K562 (cell line): Measurements from ENCODE around the gene RAB7A. TPM values are rescaled to one million over a fixed set of nuclear protein-coding genes. Genes with fewer than 3 reads are reported as not detected.
A peak's percentile ranks its signal among the peaks of the same experiment; 100 is the strongest.

Experiments
- ATAC-seq: fragments of 200-7000 bp; cut with Tn5 transposase; 3 replicates; pipeline ENCODE4 v1.9.1; 2020; ENCODE audit warnings: moderate library complexity
- BruUV-seq: library from RNA; stranded (reverse); fragments of 400-500 nt; replicated peaks from 2 replicates; lab custom pipeline; 2021; lab: Mats Ljungman, UMichigan
- CTCF ChIA-PET: fragments of 300-600 bp; formaldehyde crosslinking; extraction: SDS; loops from one replicate; lab custom pipeline; 2021; ENCODE audit warnings: low intra/inter-chr PET ratio; lab: Yijun Ruan, JAX
- POLR2A ChIA-PET: fragments of 300-600, 350-650 bp; sonication (Branson Sonifier 250); formaldehyde crosslinking; extraction: SDS; loops from one replicate; lab custom pipeline; 2021; ENCODE audit warnings: antibody characterized with exemption, inconsistent platforms; lab: Yijun Ruan, JAX
- DNase-seq, 4 experiments: peaks; one replicate each; pipeline versions ENCODE4 v3.0.0 to v3.0.0-alpha.2; 2011 to 2018; ENCODE audit warnings: low spot score in 3 of 4, mixed read lengths in 3 of 4; ENCODE audit errors: extremely low read depth in 1 of 4
- FAIRE-seq: peaks from 2 replicates; lab custom pipeline; 2011; peaks lifted over from hg19 to GRCh38; lab: Jason Lieb, UNC
- H2AFZ ChIP-seq: 2 replicates; pipeline ENCODE4 v1.6.0; 2011; ENCODE audit warnings: low read depth, low read length, control low read depth, inconsistent platforms
- H3K27ac ChIP-seq: fragments of 200-600 bp; 3 replicates; pipeline ENCODE4 v1.8.0; 2011; ENCODE audit warnings: low read depth, mild to moderate bottlenecking, control low read depth, inconsistent platforms, low read length, moderate library complexity, mixed read lengths; ENCODE audit errors: extremely low read depth
- H3K27me3 ChIP-seq, 2 experiments: fragments of 300-600 bp in 1 of 2; 2 replicates in 1 of 2; 3 replicates in 1 of 2; pipeline versions ENCODE4 v1.6.0 to v1.8.0; 2011; ENCODE audit warnings: inconsistent platforms in 2 of 2, low read length in 2 of 2, mild to moderate bottlenecking in 1 of 2, mixed read lengths in 1 of 2, moderate library complexity in 1 of 2; ENCODE audit not compliant: control insufficient read depth in 2 of 2, insufficient read depth in 2 of 2
- H3K36me3 ChIP-seq: fragments of 300-600 bp; 3 replicates; pipeline ENCODE4 v1.8.0; 2011; ENCODE audit warnings: mild to moderate bottlenecking, low read length, inconsistent platforms; ENCODE audit not compliant: control insufficient read depth, insufficient read depth
- H3K4me1 ChIP-seq, 2 experiments: fragments of 200-600 bp in 1 of 2; replicated peaks in 1 of 2; 2 replicates in 1 of 2; 3 replicates in 1 of 2; pipeline versions ENCODE4 v1.5.1 to v1.8.0; 2011; ENCODE audit warnings: inconsistent platforms in 2 of 2, low read length in 2 of 2, mild to moderate bottlenecking in 1 of 2, mixed read lengths in 1 of 2, moderate library complexity in 1 of 2; ENCODE audit not compliant: control insufficient read depth in 2 of 2, insufficient read depth in 2 of 2
- H3K4me2 ChIP-seq: 2 replicates; pipeline ENCODE4 v1.6.1; 2011; ENCODE audit warnings: low read length, control low read depth, inconsistent platforms, mixed read lengths; ENCODE audit not compliant: insufficient read depth
- H3K4me3 ChIP-seq: fragments of 200-600 bp; sonication (generic), shearing (Covaris generic); 2 replicates; pipeline ENCODE4 v1.5.1; 2016; ENCODE audit warnings: control low read depth, inconsistent platforms
- H3K79me2 ChIP-seq: fragments of 200-600 bp; 3 replicates; pipeline ENCODE4 v1.8.0; 2011; ENCODE audit warnings: low read length, inconsistent platforms; ENCODE audit not compliant: control insufficient read depth, insufficient read depth
- H3K9ac ChIP-seq, 2 experiments: 2 replicates each; pipeline versions ENCODE4 v1.6.0 to v1.6.1; 2011; ENCODE audit warnings: low read depth in 2 of 2, low read length in 2 of 2, control low read depth in 1 of 2, inconsistent platforms in 1 of 2, mild to moderate bottlenecking in 1 of 2, mixed read lengths in 1 of 2; ENCODE audit not compliant: insufficient read depth in 1 of 2
- H3K9me1 ChIP-seq: one replicate; pipeline ENCODE4 v1.6.0; 2011; ENCODE audit warnings: inconsistent platforms, mild to moderate bottlenecking, low read length, moderate library complexity; ENCODE audit not compliant: control insufficient read depth, insufficient read depth
- H3K9me3 ChIP-seq: replicated peaks from 2 replicates; pipeline ENCODE4 v1.5.1; 2011; ENCODE audit warnings: low read depth, low read length, inconsistent platforms; ENCODE audit not compliant: control insufficient read depth, insufficient read depth
- H4K20me1 ChIP-seq: replicated peaks from 2 replicates; pipeline ENCODE4 v1.6.1; 2011; ENCODE audit warnings: low read length, inconsistent platforms, mixed read lengths; ENCODE audit not compliant: control insufficient read depth, insufficient read depth
- ATF2 ChIP-seq: sonication (generic); formaldehyde crosslinking; IDR thresholded peaks from 2 replicates; pipeline ENCODE4 v1.8.1; 2022; ENCODE audit warnings: missing genetic modification reagents
- ATF3 ChIP-seq, 2 experiments: fragments of 450-650 bp in 1 of 2; sonication (generic) in 1 of 2; formaldehyde crosslinking in 1 of 2; IDR thresholded peaks in 1 of 2; conservative IDR thresholded peaks in 1 of 2; 2 replicates each; pipeline versions ENCODE4 v1.6.1 to v1.8.1; 2016 to 2023; ENCODE audit warnings: mild to moderate bottlenecking in 2 of 2, moderate library complexity in 2 of 2, inconsistent platforms in 1 of 2, missing genetic modification reagents in 1 of 2
- MECOM ChIP-seq: fragments of 250-450 bp; sonication (Bioruptor Pico); IDR thresholded peaks from 2 replicates; pipeline ENCODE4 v1.8.0; 2022; ENCODE audit warnings: inconsistent platforms
- WGBS: fragments of 100-300 bp; shearing (Covaris generic); methylation state at CpG from one replicate; pipeline ENCODE4 v1.1.6; 2016; ENCODE audit warnings: low coverage, mixed read lengths; ENCODE audit not compliant: insufficient coverage; ENCODE audit errors: missing lambda C conversion rate; 5-methylcytosine and 5-hydroxymethylcytosine counted together
- in situ Hi-C: fragments of 300-500 bp; cut with MboI; formaldehyde crosslinking; loops from 4 replicates; pipeline ENCODE4 v1.15.0; 2018; ENCODE audit warnings: inconsistent platforms, mixed read lengths
- intact Hi-C: fragments of 100-400 bp; cut with micrococcal nuclease; formaldehyde crosslinking; loops from 2 replicates; pipeline ENCODE4 v1.14.2; 2022
- polyA plus RNA-seq, 8 experiments: library from polyadenylated mRNA; depleted of rRNA in 4 of 8; stranded (reverse) in 5 of 8; unstranded in 3 of 8; fragments of >200 nt; fragmentation: Nextera tagmentation in 2 of 8; fragmentation: Illumina TruSeq in 1 of 8; extraction: Ambion mirVana in 2 of 8; extraction: Trizol in 1 of 8; gene quantifications; 2 replicates each; pipeline versions ENCODE4 v1.2.1 to v1.2.3, GENCODE V29; 2011 to 2014; ENCODE audit warnings: inconsistent platforms in 1 of 8, missing spikeins in 1 of 8
- total RNA-seq, 7 experiments: library from RNA; depleted of rRNA in 6 of 7; stranded (reverse); fragments of >200 nt in 6 of 7; fragmentation: Illumina TruSeq in 2 of 7; extraction: Trizol in 2 of 7; gene quantifications; 2 replicates each; pipeline versions ENCODE4 v1.2.1 to v1.2.3, GENCODE V29; 2011 to 2021; ENCODE audit warnings: low replicate concordance in 1 of 7

Gene RAB7A
- total and polyA plus RNA-seq, 9 of the 15 experiments (the other 6 are each of a cell fraction or from before 2014, with no cell fraction given): 30.9 to 204 (median 72.8) TPM

GRCh38 chr3:128686465-128686864 is 39.5 kb upstream of the RAB7A start:
- Histone ChIP-seq H3K27me3 (no peaks in the 10 kb centered on the region), H3K4me1 (peaks cover 0 to 3% of the 10 kb centered on the region in 2 experiments; a peak in 3 of 5 replicates), H3K4me2 (no peak overlapping the region), H3K36me3 (no peaks in the 10 kb centered on the region), H3K79me2 (peaks cover 4% of the 10 kb centered on the region; the same call in 1 of the 3 replicates), H3K9me3 (no peaks in the 10 kb centered on the region), H3K9ac (no peak overlapping the region), H3K9me1 (no peaks in the 10 kb centered on the region), H3K4me3 (no peak overlapping the region), H3K27ac (no peak overlapping the region), H2AFZ (no peak overlapping the region), H4K20me1 (no peaks in the 10 kb centered on the region)
- ChIA-PET POLR2A (interaction anchor here (0.7 kb wide), 1 partner anchor 18 kb away, joined by 3 read pairs; no protein-coding TSS in a partner anchor), CTCF (no interaction called here)
- in situ Hi-C loops: no loop called here
- no peak for DNase-seq
- whole genome bisulfite sequencing: 56% methylated on average over 8 of the region's 8 CpGs
- no peak for FAIRE-seq
- intact Hi-C loops: no loop called here
- no TSS peak for BruUV-seq
- TF ChIP-seq ATF3 (IDR thresholded peaks at IDR 0.05): peak; percentile 40
- no peak for TF ChIP-seq ATF3 (CRISPR knock-in tag; conservative IDR thresholded peaks at IDR 0.05)
- TF ChIP-seq MECOM (CRISPR knock-in tag): no peak
- no peak for ATAC-seq

GRCh38 chr3:128689060-128689459 is 36.9 kb upstream of the RAB7A start:
- FAIRE-seq: no peak
- H3K27me3 ChIP-seq: no peaks in the 10 kb centered on the region
- in situ Hi-C loops: no loop called here
- H4K20me1 ChIP-seq: no peaks in the 10 kb centered on the region
- H3K27ac ChIP-seq: no peak overlapping the region
- no peak overlapping the region for H3K4me3 ChIP-seq
- 64% methylated on average over 5 of the region's 5 CpGs for WGBS
- CTCF ChIA-PET: no interaction called here
- no peaks in the 10 kb centered on the region for H3K79me2 ChIP-seq
- no peak for TF ChIP-seq ATF2
- TF ChIP-seq, all 486 proteins: peak for 0
- Histone ChIP-seq H3K9me1 (no peaks in the 10 kb centered on the region), H2AFZ (no peak overlapping the region), H3K9ac (no peak overlapping the region), H3K4me1 (no peaks in the 10 kb centered on the region; a peak in 1 of 5 replicates), H3K4me2 (no peak overlapping the region), H3K9me3 (no peaks in the 10 kb centered on the region), H3K36me3 (no peaks in the 10 kb centered on the region)
- BruUV-seq: no TSS peak
- no peak for ATAC-seq
- no peak for DNase-seq
- POLR2A ChIA-PET: interaction anchor here (1.0 to 2.0 kb wide), 2 partner anchors 9 to 20 kb away, joined by 4 to 6 read pairs; no protein-coding TSS in a partner anchor
- intact Hi-C loops: no loop called here
